GM19463 (cell line): ENCODE results near the gene CCL16.
"Not testable (repeated sequence)": the region's sequence is repeated elsewhere in the genome, so short reads cannot be mapped to it uniquely, and the experiment has no call there.

Source experiments
- ATAC-seq: cut with Tn5 transposase; IDR thresholded peaks from one replicate; pipeline ENCODE4 v1.9.1; 2021; ENCODE audit warnings: mild to moderate bottlenecking, moderate library complexity; ENCODE audit not compliant: unreplicated experiment

The CCL16 gene

GRCh38 chr17:35981246-35981645 is at the start of gene CCL16:
Gene CCL16, minus strand, starts transcription at chr17:35981497. Its CDS starts 77 bp downstream, at chr17:35981420.
- no peak for ATAC-seq

GRCh38 chr17:36030956-36031355 is 49.7 kb upstream of the CCL16 start:
- ATAC-seq = no peak

- ATAC-seq = no peak
These were observed 46.5 kb upstream of the CCL16 start for GRCh38 chr17:36027761-36028160.

- ATAC-seq = no peak
These were observed 43.0 kb upstream of the CCL16 start for GRCh38 chr17:36024106-36024869.

- no peak for ATAC-seq
These were observed 38.1 kb upstream of the CCL16 start for GRCh38 chr17:36019423-36019822.

- ATAC-seq = no peak
These were observed 36.5 kb upstream of the CCL16 start, which contains the start of gene CCL23 for GRCh38 chr17:36017799-36018198. Gene CCL23, minus strand, starts transcription at chr17:36017972. Its CDS starts 75 bp downstream, at chr17:36017897.

- no peak for ATAC-seq
These were observed 35.3 kb upstream of the CCL16 start for GRCh38 chr17:36016555-36016954.

- not testable (repeated sequence) for ATAC-seq
These were observed 34.6 kb upstream of the CCL16 start for GRCh38 chr17:36015895-36016294.

- no peak for ATAC-seq
These were observed 33.6 kb upstream of the CCL16 start for GRCh38 chr17:36014946-36015345.

- ATAC-seq = no peak
These were observed 29.9 kb upstream of the CCL16 start for GRCh38 chr17:36011201-36011600.

- ATAC-seq = no peak
These were observed 27.8 kb upstream of the CCL16 start for GRCh38 chr17:36008998-36009665.

- ATAC-seq = no peak
These were observed 23.4 kb upstream of the CCL16 start for GRCh38 chr17:36004594-36005108.

- ATAC-seq = no peak
These were observed 21.3 kb upstream of the CCL16 start for GRCh38 chr17:36002631-36003030.

GRCh38 chr17:36001862-36002603 is 20.7 kb upstream of the CCL16 start:
- ATAC-seq = no peak

GRCh38 chr17:36001110-36001771 is 19.9 kb upstream of the CCL16 start, which contains the start of gene CCL15:
Gene CCL15, minus strand, starts transcription at chr17:36001553. Its CDS starts 61 bp downstream, at chr17:36001492.
- ATAC-seq = no peak

GRCh38 chr17:36000732-36001109 is 19.4 kb upstream of the CCL16 start:
- no peak for ATAC-seq

- ATAC-seq = no peak
These were observed 17.5 kb upstream of the CCL16 start for GRCh38 chr17:35998756-35999155.

GRCh38 chr17:35998018-35998545 is 16.8 kb upstream of the CCL16 start:
- no peak for ATAC-seq

GRCh38 chr17:35995346-35995745 is 14.0 kb upstream of the CCL16 start:
- ATAC-seq = not testable (repeated sequence)

- ATAC-seq = no peak
These were observed 9.8 kb upstream of the CCL16 start for GRCh38 chr17:35991075-35991474.
